C4-2B (cell line): ENCODE results near the gene NAV2.

ENCODE experiments used
- CTCF ChIP-seq: fragments of 450-650 bp; conservative IDR thresholded peaks from 2 replicates; pipeline ENCODE4 v1.5.1; 2017; ENCODE audit warnings: mild to moderate bottlenecking
- ZFX ChIP-seq: fragments of 450-650 bp; IDR thresholded peaks from 2 replicates; pipeline ENCODE4 v1.6.1; 2017

- TF ChIP-seq CTCF (no peak), ZFX (no peak)
Measured at GRCh38 chr11:19977941-19978340, 265.3 kb downstream of the NAV2 start.
